Liver (tissue), 9 donors: Measurements from ENCODE around the gene DLK1. TPM values are rescaled to one million over a fixed set of nuclear protein-coding genes. Genes with fewer than 3 reads are reported as not detected.

Experiments used
- DNase-seq: peaks from one replicate; pipeline ENCODE4 v3.0.0-alpha.2; 2017; ENCODE audit warnings: low spot score
- H3K27ac ChIP-seq, 2 donors: one replicate each; pipeline ENCODE4 v1.7.0; 2013; ENCODE audit warnings: inconsistent platforms in 2 of 2, low read length in 2 of 2, control low read depth in 1 of 2, low read depth in 1 of 2, mild to moderate bottlenecking in 1 of 2
- H3K27me3 ChIP-seq, 4 donors: one replicate each; pipeline versions ENCODE4 v1.6.1 to v1.7.0; 2013; ENCODE audit warnings: low read length in 3 of 4, inconsistent platforms in 1 of 4, mild to moderate bottlenecking in 1 of 4, moderate library complexity in 1 of 4; ENCODE audit not compliant: control insufficient read depth in 4 of 4, insufficient read depth in 4 of 4
- H3K36me3 ChIP-seq, 4 donors: one replicate each; pipeline versions ENCODE4 v1.6.1 to v1.7.0; 2013; ENCODE audit warnings: low read length in 3 of 4, mild to moderate bottlenecking in 3 of 4, low read depth in 1 of 4, moderate library complexity in 1 of 4; ENCODE audit not compliant: control insufficient read depth in 4 of 4, insufficient read depth in 3 of 4
- H3K4me1 ChIP-seq, 4 donors: one replicate each; pipeline versions ENCODE4 v1.6.1 to v1.7.0; 2013; ENCODE audit warnings: low read length in 3 of 4, mild to moderate bottlenecking in 3 of 4, moderate library complexity in 1 of 4; ENCODE audit not compliant: control insufficient read depth in 4 of 4, insufficient read depth in 4 of 4
- H3K4me3 ChIP-seq, 3 donors: one replicate each; pipeline versions ENCODE4 v1.6.1 to v1.7.0; 2013; ENCODE audit warnings: low read length in 3 of 3, control low read depth in 1 of 3, low read depth in 1 of 3, mild to moderate bottlenecking in 1 of 3
- H3K9ac ChIP-seq, 2 donors: one replicate each; pipeline ENCODE4 v1.7.0; 2013; ENCODE audit warnings: low read length in 2 of 2, mild to moderate bottlenecking in 2 of 2, moderate library complexity in 2 of 2, control low read depth in 1 of 2, low read depth in 1 of 2
- H3K9me3 ChIP-seq, 4 donors: one replicate each; pipeline versions ENCODE4 v1.6.1 to v1.7.0; 2013; ENCODE audit warnings: low read length in 3 of 4; ENCODE audit not compliant: control insufficient read depth in 4 of 4
- EGR1 ChIP-seq, 2 donors: IDR thresholded peaks; 2 replicates each; pipeline ENCODE4 v1.6.1; 2016 to 2018; ENCODE audit warnings: antibody characterized with exemption in 2 of 2, low read depth in 2 of 2
- FOXA1 ChIP-seq: IDR thresholded peaks from 2 replicates; pipeline ENCODE4 v1.6.1; 2016; ENCODE audit warnings: antibody characterized with exemption
- GABPA ChIP-seq, 2 donors: IDR thresholded peaks in 1 of 2; conservative IDR thresholded peaks in 1 of 2; 2 replicates each; pipeline ENCODE4 v1.6.1; 2016; ENCODE audit warnings: antibody characterized with exemption in 2 of 2, mild to moderate bottlenecking in 1 of 2, moderate library complexity in 1 of 2
- HNF4A ChIP-seq, 2 donors: conservative IDR thresholded peaks; 2 replicates each; pipeline ENCODE4 v1.6.1; 2016; ENCODE audit warnings: antibody characterized with exemption in 2 of 2, mild to moderate bottlenecking in 2 of 2
- HNF4G ChIP-seq: IDR thresholded peaks from 2 replicates; pipeline ENCODE4 v1.6.1; 2016; ENCODE audit warnings: antibody characterized with exemption
- JUND ChIP-seq, 2 donors: IDR thresholded peaks; 2 replicates each; pipeline ENCODE4 v1.6.1; 2016; ENCODE audit warnings: antibody characterized with exemption in 2 of 2
- NR2F2 ChIP-seq: IDR thresholded peaks from 2 replicates; pipeline ENCODE4 v1.6.1; 2016; ENCODE audit warnings: antibody characterized with exemption
- RAD21 ChIP-seq, 2 donors: IDR thresholded peaks; 2 replicates each; pipeline ENCODE4 v1.6.1; 2016; ENCODE audit warnings: antibody characterized with exemption in 2 of 2, mild to moderate bottlenecking in 2 of 2
- RXRA ChIP-seq, 2 donors: IDR thresholded peaks; 2 replicates each; pipeline ENCODE4 v1.6.1; 2017 to 2018; ENCODE audit warnings: antibody characterized with exemption in 2 of 2, mild to moderate bottlenecking in 1 of 2
- SP1 ChIP-seq: IDR thresholded peaks from 2 replicates; pipeline ENCODE4 v1.6.1; 2018; ENCODE audit warnings: antibody characterized with exemption, mild to moderate bottlenecking
- WGBS: extraction: QIAGEN DNeasy Blood & Tissue Kit; methylation state at CpG from one replicate; pipeline ENCODE4 v1.1.7; 2013; 5-methylcytosine and 5-hydroxymethylcytosine counted together
- polyA plus RNA-seq, 2 donors: library from polyadenylated mRNA; stranded (reverse) in 1 of 2; unstranded in 1 of 2; fragments of 200-250 nt in 1 of 2; fragments of >200 nt in 1 of 2; fragmentation: Nextera tagmentation in 1 of 2; extraction: Ambion mirVana in 1 of 2; gene quantifications; one replicate each; pipeline versions ENCODE4 v1.2.1 to v1.2.3, GENCODE V29; 2013 to 2015
- total RNA-seq, 2 donors: library from RNA; depleted of rRNA; stranded (reverse); fragments of >200 nt; gene quantifications; one replicate each; pipeline ENCODE4 v1.2.3, GENCODE V29; 2014
- TF ChIP-seq, protein P1 (sequence below): IDR thresholded peaks from 2 replicates; pipeline ENCODE4 v1.6.1; 2016; ENCODE audit warnings: antibody characterized with exemption, mild to moderate bottlenecking
- TF ChIP-seq, protein P2 (sequence below): fragments of 150-350 bp; IDR thresholded peaks from 2 replicates; pipeline ENCODE4 v1.5.1; 2017; ENCODE audit warnings: improper control_type of control experiment, low read depth, low read length; ENCODE audit not compliant: missing input control
- TF ChIP-seq, protein P3 (sequence below): IDR thresholded peaks from 2 replicates; pipeline ENCODE4 v1.6.1; 2016; ENCODE audit warnings: antibody characterized with exemption
- TF ChIP-seq, protein P4 (sequence below): IDR thresholded peaks from 2 replicates; pipeline ENCODE4 v1.6.1; 2016; ENCODE audit warnings: antibody characterized with exemption
- donor health status: healthy.
- donor health status: healthy.
- donor health status: healthy.
- donor health status: healthy.
- donor health status: healthy.

DLK1 gene
- total and polyA plus RNA-seq, 4 donors, result 0.42 to 331 (median 1.8) TPM; not detected in 1

DNA sequence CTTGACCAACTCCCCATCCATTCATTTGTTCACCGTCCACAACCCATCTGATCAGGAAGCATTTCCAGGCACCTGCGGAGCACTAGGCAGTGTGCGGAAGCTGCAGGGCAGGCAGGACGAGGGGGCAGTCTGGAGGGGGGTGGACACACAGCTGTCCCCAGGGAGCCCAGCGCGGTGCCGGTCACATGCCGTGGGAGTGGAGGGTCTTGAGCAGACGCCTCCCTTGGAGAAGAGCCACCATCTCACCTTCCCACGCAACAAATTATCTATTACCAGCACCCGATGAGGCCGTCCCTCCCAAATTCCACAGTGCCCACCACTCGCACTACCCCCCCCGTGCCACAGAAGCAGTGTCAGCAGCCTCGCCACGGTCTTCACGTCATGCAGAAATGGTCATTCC lies 10.8 kb downstream of the DLK1 start:
- 90% methylated on average over 17 of the region's 17 CpGs for WGBS
- no peak for TF ChIP-seq JUND (IDR thresholded peaks at IDR 0.05)
- Histone ChIP-seq H3K27me3 (no peaks in the 10 kb centered on the region), H3K4me1 (no peaks in the 10 kb centered on the region), H3K9ac (no peak overlapping the region), H3K27ac (no peak overlapping the region), H3K36me3 (no peaks in the 10 kb centered on the region), H3K9me3 (peaks cover 0 to 6% (median 3%) of the 10 kb centered on the region in 4 donors), H3K4me3 (no peak overlapping the region)
- DNase-seq, result no peak

DNA sequence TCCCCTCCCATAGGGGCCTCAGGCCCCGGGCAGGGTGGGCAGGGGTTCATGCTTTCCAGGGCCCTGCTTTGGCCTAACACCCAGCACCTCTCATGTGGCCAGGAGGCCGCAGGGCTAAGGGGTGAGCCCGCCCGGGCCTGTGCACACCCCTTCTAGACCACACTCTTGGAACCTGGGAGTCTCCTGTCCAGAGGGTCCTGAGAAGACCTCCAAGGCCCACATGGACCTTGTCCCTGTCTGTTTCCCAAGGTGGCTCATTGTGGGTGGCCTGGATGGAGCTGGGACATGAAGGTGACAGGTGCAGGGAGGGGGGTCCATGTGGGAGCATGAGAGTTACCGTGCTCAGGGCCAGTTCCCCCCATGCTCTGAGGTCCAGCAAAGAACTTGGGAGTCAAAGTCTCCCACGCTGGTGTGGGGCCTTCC lies 11.6 kb downstream of the DLK1 start:
- H3K27ac ChIP-seq, result no peak overlapping the region
- H3K27me3 ChIP-seq, result no peaks in the 10 kb centered on the region
- no peak for TF ChIP-seq RXRA (IDR thresholded peaks at IDR 0.05)
- TF ChIP-seq HNF4G, result no peak
- TF ChIP-seq RAD21 (IDR thresholded peaks at IDR 0.05), result no peak
- no peak for TF ChIP-seq HNF4A (conservative IDR thresholded peaks at IDR 0.05)
- TF ChIP-seq SP1, result no peak
- TF ChIP-seq, protein P1, sequence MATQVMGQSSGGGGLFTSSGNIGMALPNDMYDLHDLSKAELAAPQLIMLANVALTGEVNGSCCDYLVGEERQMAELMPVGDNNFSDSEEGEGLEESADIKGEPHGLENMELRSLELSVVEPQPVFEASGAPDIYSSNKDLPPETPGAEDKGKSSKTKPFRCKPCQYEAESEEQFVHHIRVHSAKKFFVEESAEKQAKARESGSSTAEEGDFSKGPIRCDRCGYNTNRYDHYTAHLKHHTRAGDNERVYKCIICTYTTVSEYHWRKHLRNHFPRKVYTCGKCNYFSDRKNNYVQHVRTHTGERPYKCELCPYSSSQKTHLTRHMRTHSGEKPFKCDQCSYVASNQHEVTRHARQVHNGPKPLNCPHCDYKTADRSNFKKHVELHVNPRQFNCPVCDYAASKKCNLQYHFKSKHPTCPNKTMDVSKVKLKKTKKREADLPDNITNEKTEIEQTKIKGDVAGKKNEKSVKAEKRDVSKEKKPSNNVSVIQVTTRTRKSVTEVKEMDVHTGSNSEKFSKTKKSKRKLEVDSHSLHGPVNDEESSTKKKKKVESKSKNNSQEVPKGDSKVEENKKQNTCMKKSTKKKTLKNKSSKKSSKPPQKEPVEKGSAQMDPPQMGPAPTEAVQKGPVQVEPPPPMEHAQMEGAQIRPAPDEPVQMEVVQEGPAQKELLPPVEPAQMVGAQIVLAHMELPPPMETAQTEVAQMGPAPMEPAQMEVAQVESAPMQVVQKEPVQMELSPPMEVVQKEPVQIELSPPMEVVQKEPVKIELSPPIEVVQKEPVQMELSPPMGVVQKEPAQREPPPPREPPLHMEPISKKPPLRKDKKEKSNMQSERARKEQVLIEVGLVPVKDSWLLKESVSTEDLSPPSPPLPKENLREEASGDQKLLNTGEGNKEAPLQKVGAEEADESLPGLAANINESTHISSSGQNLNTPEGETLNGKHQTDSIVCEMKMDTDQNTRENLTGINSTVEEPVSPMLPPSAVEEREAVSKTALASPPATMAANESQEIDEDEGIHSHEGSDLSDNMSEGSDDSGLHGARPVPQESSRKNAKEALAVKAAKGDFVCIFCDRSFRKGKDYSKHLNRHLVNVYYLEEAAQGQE, result no peak
- TF ChIP-seq, protein P2, sequence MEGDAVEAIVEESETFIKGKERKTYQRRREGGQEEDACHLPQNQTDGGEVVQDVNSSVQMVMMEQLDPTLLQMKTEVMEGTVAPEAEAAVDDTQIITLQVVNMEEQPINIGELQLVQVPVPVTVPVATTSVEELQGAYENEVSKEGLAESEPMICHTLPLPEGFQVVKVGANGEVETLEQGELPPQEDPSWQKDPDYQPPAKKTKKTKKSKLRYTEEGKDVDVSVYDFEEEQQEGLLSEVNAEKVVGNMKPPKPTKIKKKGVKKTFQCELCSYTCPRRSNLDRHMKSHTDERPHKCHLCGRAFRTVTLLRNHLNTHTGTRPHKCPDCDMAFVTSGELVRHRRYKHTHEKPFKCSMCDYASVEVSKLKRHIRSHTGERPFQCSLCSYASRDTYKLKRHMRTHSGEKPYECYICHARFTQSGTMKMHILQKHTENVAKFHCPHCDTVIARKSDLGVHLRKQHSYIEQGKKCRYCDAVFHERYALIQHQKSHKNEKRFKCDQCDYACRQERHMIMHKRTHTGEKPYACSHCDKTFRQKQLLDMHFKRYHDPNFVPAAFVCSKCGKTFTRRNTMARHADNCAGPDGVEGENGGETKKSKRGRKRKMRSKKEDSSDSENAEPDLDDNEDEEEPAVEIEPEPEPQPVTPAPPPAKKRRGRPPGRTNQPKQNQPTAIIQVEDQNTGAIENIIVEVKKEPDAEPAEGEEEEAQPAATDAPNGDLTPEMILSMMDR, result no peak
- TF ChIP-seq, protein P3, sequence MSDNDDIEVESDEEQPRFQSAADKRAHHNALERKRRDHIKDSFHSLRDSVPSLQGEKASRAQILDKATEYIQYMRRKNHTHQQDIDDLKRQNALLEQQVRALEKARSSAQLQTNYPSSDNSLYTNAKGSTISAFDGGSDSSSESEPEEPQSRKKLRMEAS, result no peak
- TF ChIP-seq EGR1 (IDR thresholded peaks at IDR 0.05; ENCODE audit: low read depth in 2 of 2), result no peak
- TF ChIP-seq JUND (IDR thresholded peaks at IDR 0.05), result no peak
- no peak for TF ChIP-seq GABPA (IDR thresholded peaks at IDR 0.05 in 1 of 2, conservative IDR thresholded peaks at IDR 0.05 in 1 of 2)
- TF ChIP-seq FOXA1, result no peak
- no peak for TF ChIP-seq NR2F2
- TF ChIP-seq, protein P4, sequence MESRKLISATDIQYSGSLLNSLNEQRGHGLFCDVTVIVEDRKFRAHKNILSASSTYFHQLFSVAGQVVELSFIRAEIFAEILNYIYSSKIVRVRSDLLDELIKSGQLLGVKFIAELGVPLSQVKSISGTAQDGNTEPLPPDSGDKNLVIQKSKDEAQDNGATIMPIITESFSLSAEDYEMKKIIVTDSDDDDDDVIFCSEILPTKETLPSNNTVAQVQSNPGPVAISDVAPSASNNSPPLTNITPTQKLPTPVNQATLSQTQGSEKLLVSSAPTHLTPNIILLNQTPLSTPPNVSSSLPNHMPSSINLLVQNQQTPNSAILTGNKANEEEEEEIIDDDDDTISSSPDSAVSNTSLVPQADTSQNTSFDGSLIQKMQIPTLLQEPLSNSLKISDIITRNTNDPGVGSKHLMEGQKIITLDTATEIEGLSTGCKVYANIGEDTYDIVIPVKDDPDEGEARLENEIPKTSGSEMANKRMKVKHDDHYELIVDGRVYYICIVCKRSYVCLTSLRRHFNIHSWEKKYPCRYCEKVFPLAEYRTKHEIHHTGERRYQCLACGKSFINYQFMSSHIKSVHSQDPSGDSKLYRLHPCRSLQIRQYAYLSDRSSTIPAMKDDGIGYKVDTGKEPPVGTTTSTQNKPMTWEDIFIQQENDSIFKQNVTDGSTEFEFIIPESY, result no peak
- WGBS, result 88% methylated on average over 6 of the region's 6 CpGs
- no peak overlapping the region for H3K4me3 ChIP-seq
- no peak overlapping the region for H3K9ac ChIP-seq
- H3K4me1 ChIP-seq, result no peaks in the 10 kb centered on the region
- no peak for DNase-seq
- no peaks in the 10 kb centered on the region for H3K36me3 ChIP-seq
- peaks cover 0 to 6% (median 3%) of the 10 kb centered on the region in 4 donors for H3K9me3 ChIP-seq
